Measurements from ENCODE around the gene PRICKLE2.

Gene PRICKLE2

GRCh38 chr3:64152676-64153466, 72.4 kb downstream of the PRICKLE2 start:
- DNase-seq, result no peak

DNA sequence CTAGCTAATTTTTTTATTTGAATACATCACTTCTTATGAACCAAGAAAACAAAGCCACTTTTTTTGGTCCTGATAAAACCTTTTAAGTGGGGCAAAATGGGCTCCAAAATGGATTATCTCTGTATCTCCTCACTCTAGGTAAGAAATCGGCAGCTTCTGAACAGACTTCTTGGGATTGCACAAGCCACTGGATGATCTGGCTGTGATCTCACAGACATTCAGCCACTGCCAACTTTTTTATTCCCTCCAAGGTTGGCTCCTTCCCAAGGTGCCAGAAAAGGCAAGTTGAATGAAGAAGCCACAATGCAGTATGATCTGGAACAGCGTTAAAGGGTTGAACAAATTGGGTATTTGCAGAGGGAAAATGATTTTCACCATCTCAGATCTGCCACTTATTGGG, 73.2 kb downstream of the PRICKLE2 start:
- no peak for DNase-seq

DNA sequence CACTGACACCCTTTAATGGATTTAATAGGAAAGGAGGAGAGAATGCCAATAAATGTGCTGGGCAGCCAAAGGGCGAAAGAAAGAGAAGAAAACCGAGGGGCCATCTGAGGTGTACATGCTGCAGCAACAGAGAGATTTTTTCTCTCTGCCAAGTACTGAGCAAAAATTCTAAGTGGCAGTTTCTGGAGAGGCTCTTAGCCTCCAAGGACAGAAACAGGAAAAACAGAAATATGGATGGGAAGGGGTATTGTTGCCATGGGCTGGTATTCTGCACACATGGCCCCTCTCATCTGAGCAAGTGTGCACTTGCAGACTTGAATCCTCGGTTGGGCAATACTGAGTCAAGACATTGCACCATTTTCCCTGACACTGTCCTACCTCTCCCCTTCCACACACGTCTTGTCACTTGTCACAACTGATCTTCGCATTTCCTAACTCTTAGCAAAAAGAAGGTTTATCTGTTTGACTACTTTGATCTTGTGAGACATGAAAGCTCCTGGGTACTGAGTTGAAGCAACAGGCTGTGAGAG, 73.9 kb downstream of the PRICKLE2 start:
- no peak for DNase-seq

- no peak for DNase-seq
Measured at GRCh38 chr3:64150623-64151207, 74.6 kb downstream of the PRICKLE2 start.

DNA sequence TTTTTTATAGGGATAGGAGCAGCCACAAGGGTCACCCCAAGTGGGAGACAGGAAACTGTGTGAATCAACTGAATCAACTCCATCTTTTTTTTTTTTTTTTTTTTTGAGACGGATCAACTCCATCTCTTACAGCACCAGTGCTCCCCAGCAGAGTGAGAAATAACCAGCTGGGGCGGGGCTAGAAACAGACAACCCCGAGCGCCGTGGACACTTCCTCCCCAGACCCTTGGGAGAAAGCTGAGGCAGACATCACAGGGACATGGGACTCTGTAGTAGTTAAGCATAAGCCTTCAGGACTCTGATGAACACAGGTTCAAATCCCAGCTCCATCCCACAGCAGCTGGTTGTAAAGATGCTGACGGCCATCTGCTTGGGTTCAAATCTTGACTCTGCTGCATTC, 75.4 kb downstream of the PRICKLE2 start:
- no peak for DNase-seq

DNA sequence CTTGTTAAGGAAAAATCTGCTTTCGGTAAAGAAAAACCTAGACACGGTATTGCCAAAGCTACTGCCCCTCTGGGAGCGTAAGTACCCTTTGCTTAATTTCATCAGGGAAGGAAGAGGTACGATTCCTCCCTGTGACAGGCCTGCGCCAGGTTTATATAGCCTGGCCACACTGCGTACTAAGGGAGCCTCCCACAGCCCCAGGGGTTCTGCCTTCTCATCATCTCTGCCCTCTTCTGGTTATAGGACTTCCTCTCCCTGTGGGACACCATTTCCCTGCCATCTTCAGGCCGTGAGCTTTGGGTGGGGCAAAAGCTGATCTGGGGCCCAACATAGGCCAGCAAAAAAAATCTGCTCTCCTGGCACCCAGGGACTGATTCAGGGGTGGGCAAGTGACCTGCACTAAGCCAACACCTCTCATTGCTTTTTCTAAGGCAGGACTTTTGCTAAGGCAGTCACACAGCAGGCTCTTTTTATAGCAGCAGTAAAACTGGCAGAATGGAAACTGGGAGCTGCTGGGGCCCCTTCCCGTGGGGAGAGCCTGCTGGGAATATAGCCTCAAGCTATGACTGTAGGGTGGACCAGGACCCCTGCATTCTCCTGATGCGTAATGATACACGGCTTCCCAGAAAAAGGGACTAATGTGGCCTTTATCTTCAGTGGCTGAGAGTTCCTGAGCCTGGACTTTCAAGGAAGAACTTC, 76.2 kb downstream of the PRICKLE2 start:
- no peak for DNase-seq

DNA sequence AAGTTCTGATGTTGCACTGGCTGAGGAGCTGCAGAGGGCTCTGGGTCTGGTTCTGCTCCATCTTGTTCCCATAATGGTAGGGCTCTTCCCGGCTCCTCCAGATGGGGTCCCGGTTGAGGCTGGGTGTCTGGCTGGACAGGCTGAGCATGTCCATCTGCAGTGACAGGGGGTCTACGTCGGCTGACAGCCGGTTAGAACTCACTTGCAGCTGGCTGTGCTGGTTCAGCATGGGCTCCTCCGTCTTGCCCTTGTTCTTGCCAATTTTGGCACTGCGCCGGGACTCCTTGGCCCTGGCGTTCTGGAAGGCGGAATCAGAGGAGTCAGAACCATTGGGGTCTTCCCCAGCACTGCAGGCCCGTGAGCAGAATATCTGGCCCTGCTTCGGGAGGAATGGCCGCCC, 78.1 kb downstream of the PRICKLE2 start:
- no peak for DNase-seq

- no peak for DNase-seq
Measured at GRCh38 chr3:64145438-64145837, 79.8 kb downstream of the PRICKLE2 start.

DNA sequence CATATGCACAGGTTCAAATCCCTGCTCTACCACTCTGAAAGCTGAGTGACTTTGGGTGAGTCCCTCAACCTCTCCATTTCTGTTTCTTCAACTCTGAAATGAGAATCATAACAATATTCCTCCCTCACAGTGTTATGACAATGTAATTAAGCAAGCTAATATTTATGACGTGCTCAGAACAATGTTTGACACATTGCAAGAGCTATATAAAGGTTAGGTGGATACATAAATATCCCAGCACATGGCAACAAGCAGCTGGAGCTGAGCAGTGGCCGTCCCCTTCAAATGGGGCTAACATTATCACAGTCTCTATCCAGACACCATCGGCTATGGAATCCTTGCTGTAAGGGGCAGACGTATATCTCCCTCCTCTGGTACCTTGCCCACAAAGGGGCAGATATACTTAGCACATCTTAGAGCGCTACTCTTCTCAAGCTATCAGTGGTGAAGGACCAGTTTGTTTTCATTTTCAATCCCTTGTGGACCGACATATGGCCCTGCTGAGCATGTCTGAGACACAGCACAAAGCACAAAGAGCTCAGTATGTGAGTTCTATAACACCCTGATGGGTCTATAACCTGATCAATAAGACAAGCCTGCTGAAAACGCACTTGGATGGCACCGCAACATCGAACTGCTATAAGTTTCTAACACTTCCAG, 80.9 kb downstream of the PRICKLE2 start:
- DNase-seq, result no peak

GRCh38 chr3:64143409-64144130, 81.7 kb downstream of the PRICKLE2 start:
- DNase-seq, result no peak

GRCh38 chr3:64141476-64141875, 83.8 kb downstream of the PRICKLE2 start:
- no peak for DNase-seq

DNA sequence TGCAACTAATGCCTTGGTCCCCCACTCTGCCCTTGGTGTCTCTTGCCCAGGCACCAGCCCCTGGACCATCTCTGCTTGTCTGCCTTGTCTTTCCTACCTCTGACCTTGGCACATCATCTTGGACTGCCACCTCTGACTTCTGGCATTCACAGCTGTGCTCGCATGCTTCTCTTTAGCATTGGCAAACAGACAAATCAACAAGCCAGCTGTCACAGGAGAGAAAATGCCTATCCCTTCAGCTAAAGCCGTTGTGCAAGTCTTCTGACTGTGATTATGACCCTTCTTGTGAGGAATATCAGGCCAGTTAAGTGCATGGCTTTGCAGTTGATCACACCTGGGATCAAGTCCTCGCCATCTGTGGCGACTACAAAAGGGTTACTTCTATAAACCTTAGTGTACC, 84.6 kb downstream of the PRICKLE2 start:
- no peak for DNase-seq

- no peak for DNase-seq
Measured at GRCh38 chr3:64138656-64139375, 86.5 kb downstream of the PRICKLE2 start.

GRCh38 chr3:64138046-64138445, 87.2 kb downstream of the PRICKLE2 start:
- DNase-seq, result no peak

GRCh38 chr3:64134882-64135281, 90.4 kb downstream of the PRICKLE2 start:
- DNase-seq, result no peak

GRCh38 chr3:64133987-64134386, 91.3 kb downstream of the PRICKLE2 start:
- no peak for DNase-seq

DNA sequence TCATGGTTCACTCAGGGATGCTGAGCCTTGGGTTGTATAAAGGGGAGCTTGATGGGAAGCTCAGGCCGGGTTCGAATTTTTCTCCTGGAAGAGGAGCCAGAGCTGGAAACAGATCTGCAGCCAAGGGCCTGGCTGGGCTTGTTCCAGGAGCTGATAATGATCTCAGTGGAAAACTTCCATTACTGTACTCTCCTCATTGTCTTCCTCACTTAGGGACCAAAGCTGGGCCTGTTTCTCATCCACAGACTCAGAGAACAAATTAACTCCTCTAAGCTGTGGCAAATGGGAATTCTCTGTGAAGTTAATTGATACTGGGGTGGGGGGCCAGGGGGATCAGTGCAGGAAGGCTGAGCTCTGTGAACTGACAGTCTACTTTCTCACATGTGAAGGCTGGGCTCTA, 92.0 kb downstream of the PRICKLE2 start:
- no peak for DNase-seq

DNA sequence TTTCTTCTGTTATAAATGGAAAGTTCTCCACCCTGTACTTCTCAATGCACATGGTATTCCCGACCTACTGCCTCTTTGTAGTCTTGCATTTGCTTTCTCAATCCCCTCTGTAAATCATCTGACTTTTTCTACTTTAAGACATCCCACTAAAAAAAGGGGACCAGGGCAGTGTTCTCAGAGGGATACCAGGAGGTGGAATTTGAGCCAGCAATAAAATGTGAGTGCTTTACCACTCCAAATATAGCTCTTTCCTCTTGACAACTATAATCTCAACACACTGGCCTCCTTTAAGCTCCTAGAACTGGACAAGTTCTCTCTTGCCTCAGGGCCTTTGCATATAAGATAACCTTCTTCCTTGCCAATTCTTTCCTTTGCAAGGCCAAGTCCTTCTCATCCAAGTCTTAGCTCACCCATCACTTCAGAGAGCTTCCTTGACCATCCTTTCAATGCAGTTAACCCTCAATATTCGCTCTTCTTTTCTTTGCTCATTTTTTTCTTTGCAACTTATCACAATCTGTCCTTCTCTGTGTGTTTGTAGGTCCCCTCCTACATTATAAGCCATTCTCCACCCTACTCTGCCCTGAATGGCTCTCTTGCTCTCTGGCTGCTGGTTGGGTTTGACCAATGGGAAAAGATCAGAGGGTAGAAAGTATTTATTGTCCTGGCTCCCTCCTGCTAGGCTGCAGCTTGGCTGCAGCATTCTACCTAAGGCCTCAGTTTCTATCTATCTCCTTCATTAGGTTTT, 93.4 kb downstream of the PRICKLE2 start:
- no peak for DNase-seq

DNA sequence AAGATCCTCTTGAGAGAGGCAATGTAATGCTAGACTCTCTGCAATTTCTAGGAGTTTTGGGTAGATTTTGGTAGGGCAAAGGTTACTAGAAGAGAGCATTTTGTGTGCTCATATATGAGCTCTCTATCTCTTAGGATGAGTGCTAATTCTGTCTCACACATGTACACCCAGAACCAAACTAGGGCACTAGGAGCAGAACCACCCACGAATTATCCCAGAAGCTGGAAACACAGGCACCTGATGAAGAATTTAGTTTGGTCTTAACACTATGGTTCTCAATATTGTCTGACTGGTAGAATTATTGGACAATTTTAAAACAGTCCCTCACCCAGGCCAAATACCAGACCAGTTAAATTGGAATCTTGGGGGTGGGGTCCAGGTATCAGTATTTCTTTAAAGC, 94.8 kb downstream of the PRICKLE2 start:
- no peak for DNase-seq

DNA sequence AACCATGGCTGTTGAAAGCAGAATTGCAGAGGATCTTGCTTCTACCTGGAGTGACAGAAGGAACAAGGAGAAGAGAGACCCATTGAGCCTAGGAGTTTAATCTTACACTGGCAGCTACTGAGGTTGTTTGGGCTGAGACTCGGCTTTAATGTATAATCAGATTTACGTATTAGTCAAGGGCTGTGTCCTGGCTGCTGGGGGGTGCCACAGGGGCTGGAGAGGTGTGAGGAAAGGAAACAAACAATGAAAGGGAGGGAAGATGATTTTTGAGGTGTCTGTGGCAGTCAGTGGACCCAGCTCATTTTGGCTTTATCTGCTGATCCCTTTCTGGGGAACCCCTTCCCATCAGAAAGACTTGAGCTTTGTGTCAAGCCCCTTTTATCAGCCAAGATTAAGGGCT, 95.7 kb downstream of the PRICKLE2 start:
- no peak for DNase-seq

DNA sequence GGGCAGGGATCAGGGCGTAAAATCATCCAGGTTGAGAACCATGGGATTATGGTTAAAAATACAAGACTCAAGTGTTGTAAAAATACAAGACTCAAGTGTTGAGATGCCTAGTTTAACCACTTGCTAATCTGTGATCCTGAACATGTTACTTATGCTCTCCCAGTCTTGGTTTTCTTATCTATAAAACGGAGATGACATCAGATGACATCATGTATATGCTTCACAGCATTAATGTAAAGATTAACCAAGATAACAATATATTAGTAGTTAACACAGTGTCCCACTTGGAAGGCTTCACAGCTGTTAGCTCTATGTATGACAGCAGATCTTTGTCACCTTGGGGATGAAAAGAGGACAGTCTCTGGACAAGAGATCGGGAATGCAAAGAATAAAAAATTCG, 96.2 kb downstream of the PRICKLE2 start:
- no peak for DNase-seq

All from activated CD4-positive, alpha-beta T cell treated with anti-CD3 and anti-CD28 coated beads, Interleukin-2, amount 50 U/mL, for 4 hours (primary cell).